Measurements from ENCODE around the gene RABGAP1L.
"Not testable (repeated sequence)": the region's sequence is repeated elsewhere in the genome, so short reads cannot be mapped to it uniquely, and the experiment has no call there.

RABGAP1L gene

GRCh38 chr1:175000697-175001187, 841.4 kb downstream of the RABGAP1L start:
- FAIRE-seq, result no peak
- DNase-seq (ENCODE audit: insufficient read length, low spot score), result no peak

GRCh38 chr1:175002910-175003517, 843.7 kb downstream of the RABGAP1L start:
- DNase-seq (ENCODE audit: insufficient read length, low spot score), result no peak
- FAIRE-seq, result no peak

GRCh38 chr1:175003521-175003920, 844.2 kb downstream of the RABGAP1L start:
- FAIRE-seq (no peak), DNase-seq (ENCODE audit: insufficient read length, low spot score) (no peak)

GRCh38 chr1:175005085-175005783, 845.9 kb downstream of the RABGAP1L start:
- FAIRE-seq (no peak), DNase-seq (ENCODE audit: insufficient read length, low spot score) (no peak)

GRCh38 chr1:175009532-175009931, 850.2 kb downstream of the RABGAP1L start:
- DNase-seq (ENCODE audit: insufficient read length, low spot score), result no peak
- FAIRE-seq, result no peak

GRCh38 chr1:175013445-175013844, 854.1 kb downstream of the RABGAP1L start:
- no peak for DNase-seq (ENCODE audit: insufficient read length, low spot score)
- FAIRE-seq, result no peak

- DNase-seq (ENCODE audit: insufficient read length, low spot score), result no peak
- FAIRE-seq, result no peak
These were observed 855.9 kb downstream of the RABGAP1L start for GRCh38 chr1:175015243-175015642.

GRCh38 chr1:175019524-175019923, 860.2 kb downstream of the RABGAP1L start:
- FAIRE-seq, result no peak
- DNase-seq (ENCODE audit: insufficient read length, low spot score), result no peak

GRCh38 chr1:175023043-175023921, 864.0 kb downstream of the RABGAP1L start, which contains the start of gene MRPS14:
Gene MRPS14 (minus strand): TSS chr1:175023425. CDS start chr1:175023408, 17 bp downstream.
- DNase-seq (ENCODE audit: insufficient read length, low spot score) (peak; percentile 90), FAIRE-seq (peak; percentile 91)

- DNase-seq (ENCODE audit: insufficient read length, low spot score); FAIRE-seq: not testable (repeated sequence)
These were observed 864.6 kb downstream of the RABGAP1L start for GRCh38 chr1:175023922-175024242.

- no peak for FAIRE-seq
- no peak for DNase-seq (ENCODE audit: insufficient read length, low spot score)
These were observed 865.5 kb downstream of the RABGAP1L start for GRCh38 chr1:175024773-175025172.

GRCh38 chr1:175033953-175034352, 874.6 kb downstream of the RABGAP1L start:
- DNase-seq (ENCODE audit: insufficient read length, low spot score) (no peak), FAIRE-seq (no peak)

GRCh38 chr1:175034775-175035174, 875.5 kb downstream of the RABGAP1L start:
- FAIRE-seq (no peak), DNase-seq (ENCODE audit: insufficient read length, low spot score) (no peak)

- FAIRE-seq (no peak), DNase-seq (ENCODE audit: insufficient read length, low spot score) (no peak)
These were observed 876.5 kb downstream of the RABGAP1L start for GRCh38 chr1:175035865-175036264.

- FAIRE-seq (no peak), DNase-seq (ENCODE audit: insufficient read length, low spot score) (no peak)
These were observed 877.2 kb downstream of the RABGAP1L start for GRCh38 chr1:175036476-175036875.

- FAIRE-seq, result no peak
- no peak for DNase-seq (ENCODE audit: insufficient read length, low spot score)
These were observed 878.1 kb downstream of the RABGAP1L start for GRCh38 chr1:175037416-175037815.

- FAIRE-seq (no peak), DNase-seq (ENCODE audit: insufficient read length, low spot score) (no peak)
These were observed 881.1 kb downstream of the RABGAP1L start for GRCh38 chr1:175040324-175040879.

GRCh38 chr1:175042650-175043049, 883.3 kb downstream of the RABGAP1L start:
- no peak for FAIRE-seq

GRCh38 chr1:175043824-175044223, 884.5 kb downstream of the RABGAP1L start:
- no peak for FAIRE-seq
- no peak for DNase-seq (ENCODE audit: insufficient read length, low spot score)

More at GRCh38 chr1:175042650-175043049, 883.3 kb downstream of the RABGAP1L start:
- no peak for DNase-seq (ENCODE audit: insufficient read length, low spot score)

GRCh38 chr1:175044591-175044990, 885.3 kb downstream of the RABGAP1L start:
- FAIRE-seq; DNase-seq (ENCODE audit: insufficient read length, low spot score): not testable (repeated sequence)

Measured in HTR-8/SVneo (cell line).